Vagina (tissue), 2 donors: Measurements from ENCODE around the gene KLLN. TPM values are rescaled to one million over a fixed set of nuclear protein-coding genes. Genes with fewer than 3 reads are reported as not detected.
"Not testable (repeated sequence)": the region's sequence is repeated elsewhere in the genome, so short reads cannot be mapped to it uniquely, and the experiment has no call there.

ENCODE experiments used
- DNase-seq, 2 donors: peaks; one replicate each; pipeline ENCODE4 v3.0.0-alpha.2; 2017; ENCODE audit errors: extremely low spot score in 2 of 2
- H3K27ac ChIP-seq: fragments of 200-600 bp; sonication (generic); one replicate; pipeline ENCODE4 v1.5.1; 2019
- H3K27me3 ChIP-seq: fragments of 200-600 bp; sonication (generic); one replicate; pipeline ENCODE4 v1.5.1; 2019
- H3K36me3 ChIP-seq, 2 donors: fragments of 200-600 bp; sonication (generic); one replicate each; pipeline ENCODE4 v1.5.1; 2017 to 2019
- H3K4me1 ChIP-seq: fragments of 200-600 bp; sonication (generic); one replicate; pipeline ENCODE4 v1.5.1; 2019
- H3K4me3 ChIP-seq, 2 donors: fragments of 200-600 bp; sonication (generic); 1 replicate in 1 of 2; 2 replicates in 1 of 2; pipeline ENCODE4 v1.5.1; 2016 to 2019
- H3K9me3 ChIP-seq: fragments of 200-600 bp; sonication (generic); one replicate; pipeline ENCODE4 v1.5.1; 2019
- CTCF ChIP-seq, 3 experiments: fragments of 450-650 bp in 2 of 3; fragments of 200-600 bp in 1 of 3; sonication (generic) in 1 of 3; IDR thresholded peaks; one replicate each; pipeline ENCODE4 v1.5.1; 2017 to 2019; ENCODE audit warnings: antibody characterized with exemption in 3 of 3, mild to moderate bottlenecking in 2 of 3, moderate library complexity in 2 of 3
- POLR2A ChIP-seq, 2 donors: fragments of 450-650 bp; IDR thresholded peaks; one replicate each; pipeline ENCODE4 v1.6.1; 2017; ENCODE audit warnings: antibody characterized with exemption in 2 of 2, mild to moderate bottlenecking in 2 of 2, moderate library complexity in 2 of 2
- POLR2AphosphoS5 ChIP-seq, 2 donors: sonication (generic); formaldehyde crosslinking; IDR thresholded peaks; one replicate each; pipeline ENCODE4 v1.9.0; 2017; ENCODE audit warnings: antibody characterized with exemption in 2 of 2, mild to moderate bottlenecking in 2 of 2, low read depth in 1 of 2; ENCODE audit not compliant: insufficient read depth in 1 of 2
- intact Hi-C: fragments of 100-400 bp; cut with DNase I; formaldehyde crosslinking; loops from one replicate; pipeline ENCODE4 v1.15.1; 2023
- total RNA-seq: library from RNA; depleted of rRNA; stranded (reverse); fragments of >200 nt; gene quantifications from one replicate; pipeline ENCODE4 v1.2.3, GENCODE V29; 2016

The KLLN gene
- total RNA-seq, 1 donor from 2014 or later: 0.25 TPM

- Histone ChIP-seq H3K4me1 (peaks cover 67% of the 10 kb centered on the region), H3K27ac (no peak overlapping the region), H3K27me3 (no peaks in the 10 kb centered on the region), H3K36me3 (no peaks in the 10 kb centered on the region), H3K9me3 (no peaks in the 10 kb centered on the region), H3K4me3 (no peak overlapping the region)
- intact Hi-C loops: no loop called here
- no peak for DNase-seq
- no peak for TF ChIP-seq POLR2A (IDR thresholded peaks at IDR 0.05)
- TF ChIP-seq POLR2AphosphoS5 (IDR thresholded peaks at IDR 0.05; ENCODE audit: insufficient read depth in 1 of 2, low read depth in 1 of 2): no peak
- no peak for TF ChIP-seq CTCF (IDR thresholded peaks at IDR 0.05)
Observed at GRCh38 chr10:87887548-87888289, 24.4 kb upstream of the KLLN start.

- intact Hi-C loops: no loop called here
- TF ChIP-seq POLR2AphosphoS5 (IDR thresholded peaks at IDR 0.05; ENCODE audit: insufficient read depth in 1 of 2, low read depth in 1 of 2) (no peak), CTCF (IDR thresholded peaks at IDR 0.05) (no peak), POLR2A (IDR thresholded peaks at IDR 0.05) (no peak)
- Histone ChIP-seq H3K4me1 (peaks cover 66% of the 10 kb centered on the region), H3K36me3 (no peaks in the 10 kb centered on the region), H3K27ac (no peak overlapping the region), H3K9me3 (no peaks in the 10 kb centered on the region), H3K27me3 (no peaks in the 10 kb centered on the region), H3K4me3 (no peak overlapping the region)
- no peak for DNase-seq
Observed at GRCh38 chr10:87887146-87887545, 23.8 kb upstream of the KLLN start.

- peaks cover 64% of the 10 kb centered on the region for H3K4me1 ChIP-seq
- no peaks in the 10 kb centered on the region for H3K27me3 ChIP-seq
- no peak overlapping the region for H3K27ac ChIP-seq
- no peak for DNase-seq
- no peak overlapping the region for H3K4me3 ChIP-seq
- H3K9me3 ChIP-seq: no peaks in the 10 kb centered on the region
- intact Hi-C loops: no loop called here
- no peaks in the 10 kb centered on the region for H3K36me3 ChIP-seq
- no peak for TF ChIP-seq POLR2A (IDR thresholded peaks at IDR 0.05)
- TF ChIP-seq POLR2AphosphoS5 (IDR thresholded peaks at IDR 0.05; ENCODE audit: insufficient read depth in 1 of 2, low read depth in 1 of 2): no peak
- TF ChIP-seq CTCF (IDR thresholded peaks at IDR 0.05): no peak
Observed at GRCh38 chr10:87886635-87887034, 23.3 kb upstream of the KLLN start.

DNA sequence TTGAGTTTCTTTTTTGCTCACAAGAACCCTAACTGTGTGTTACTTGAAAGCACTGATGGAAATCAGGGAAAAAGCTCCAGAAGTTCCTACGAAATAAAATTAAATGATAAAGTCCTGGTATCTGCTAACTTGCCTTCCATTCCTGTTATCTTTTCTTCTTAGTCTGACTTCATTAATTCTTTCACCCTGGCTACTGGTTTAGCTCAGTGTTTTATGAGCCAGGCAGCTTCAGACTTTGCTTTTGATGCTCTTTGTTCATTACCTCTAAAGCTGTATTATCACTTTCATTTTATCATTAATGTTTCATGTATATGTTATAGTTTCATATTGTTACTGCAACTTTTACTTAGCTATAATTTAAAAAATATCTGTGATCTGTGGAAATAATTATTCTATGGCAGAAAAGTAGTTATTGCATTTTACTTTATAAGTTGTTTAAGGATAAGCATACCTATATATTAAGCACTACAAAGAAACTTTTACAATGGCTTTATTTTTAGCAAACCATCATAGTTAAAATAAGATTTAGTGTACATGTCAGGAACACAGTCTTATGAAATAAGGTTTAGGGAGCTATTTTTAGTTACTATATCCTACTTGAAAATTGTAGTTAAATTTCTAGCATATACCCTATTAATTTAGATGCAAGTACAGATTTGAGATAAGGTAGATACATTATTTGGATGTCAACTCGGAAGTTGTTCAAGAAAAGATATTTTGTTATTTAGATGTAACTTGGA is 19.4 kb upstream of the KLLN start:
- Histone ChIP-seq H3K27ac (no peak overlapping the region), H3K27me3 (no peaks in the 10 kb centered on the region), H3K9me3 (no peaks in the 10 kb centered on the region), H3K36me3 (peaks cover 0 to 8% of the 10 kb centered on the region in 2 donors), H3K4me1 (peaks cover 43% of the 10 kb centered on the region), H3K4me3 (no peak overlapping the region)
- TF ChIP-seq POLR2AphosphoS5 (IDR thresholded peaks at IDR 0.05; ENCODE audit: insufficient read depth in 1 of 2, low read depth in 1 of 2) (no peak), CTCF (IDR thresholded peaks at IDR 0.05) (no peak)
- DNase-seq: no peak
- intact Hi-C loops: no loop called here

DNA sequence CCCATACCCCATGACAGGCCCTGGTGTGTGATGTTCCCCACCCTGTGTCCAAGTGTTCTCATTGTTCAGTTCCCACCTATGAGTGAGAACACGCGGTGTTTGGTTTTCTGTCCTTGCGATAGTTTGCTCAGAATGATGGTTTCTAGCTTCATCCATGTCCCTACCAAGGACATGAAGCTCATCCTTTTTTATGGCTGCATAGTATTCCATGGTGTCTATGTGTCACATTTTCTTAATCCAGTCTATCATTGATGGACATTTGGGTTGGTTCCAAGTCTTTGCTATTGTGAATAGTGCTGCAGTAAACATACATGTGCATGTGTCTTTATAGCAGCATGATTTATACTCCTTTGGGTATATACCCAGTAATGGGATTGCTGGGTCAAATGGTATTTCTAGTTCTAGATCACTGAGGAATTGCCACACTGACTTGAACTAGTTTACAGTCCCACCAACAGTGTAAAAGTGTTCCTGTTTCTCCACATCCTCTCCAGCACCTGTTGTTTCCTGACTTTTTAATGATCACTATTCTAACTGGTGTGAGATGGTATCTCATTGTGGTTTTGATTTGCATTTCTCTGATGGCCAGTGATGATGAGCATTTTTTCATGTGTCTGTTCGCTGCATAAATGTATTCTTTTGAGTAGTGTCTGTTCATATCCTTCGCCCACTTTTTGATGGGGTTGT is 18.2 kb upstream of the KLLN start:
- peaks cover 49% of the 10 kb centered on the region for H3K4me1 ChIP-seq
- DNase-seq, H3K9me3 ChIP-seq, H3K27ac ChIP-seq, H3K27me3 ChIP-seq, H3K4me3 ChIP-seq, intact Hi-C loops, H3K36me3 ChIP-seq: not testable (repeated sequence)
